OCI-LY7 (cell line): ENCODE measurements around the gene KCTD7. TPM values are rescaled to one million over a fixed set of nuclear protein-coding genes. Genes with fewer than 3 reads are reported as not detected.
"Not testable (repeated sequence)": the region's sequence is repeated elsewhere in the genome, so short reads cannot be mapped to it uniquely, and the experiment has no call there.

ENCODE experiments used
- BruUV-seq: library from RNA; stranded (reverse); fragments of 400-500 nt; replicated peaks from 2 replicates; lab custom pipeline; 2021; lab: Mats Ljungman, UMichigan
- CTCF ChIA-PET: fragments of 300-600 bp; sonication (Branson Sonifier 250); formaldehyde crosslinking; loops from one replicate; lab custom pipeline; 2022; ENCODE audit warnings: antibody characterized with exemption; ENCODE audit not compliant: unreplicated experiment; lab: Charles Lee
- POLR2A ChIA-PET: fragments of 300-600 bp; sonication (Branson Sonifier 250); formaldehyde crosslinking; loops from one replicate; lab custom pipeline; 2022; ENCODE audit warnings: antibody characterized with exemption; lab: Charles Lee
- DNase-seq: peaks from one replicate; pipeline ENCODE4 v3.0.0-alpha.2; 2015; ENCODE audit warnings: low spot score
- H2AFZ ChIP-seq: fragments of 200-600 bp; sonication (generic), shearing (Covaris generic); 2 replicates; pipeline ENCODE4 v1.6.1; 2014; ENCODE audit warnings: mild to moderate bottlenecking, antibody characterized with exemption, low read length, moderate library complexity
- H3K27ac ChIP-seq: fragments of 200-600 bp; sonication (generic); 2 replicates; pipeline ENCODE4 v1.5.1; 2014; ENCODE audit warnings: mixed run types, low read depth, mild to moderate bottlenecking, moderate library complexity, low read length, inconsistent platforms; ENCODE audit not compliant: poor library complexity, severe bottlenecking
- H3K36me3 ChIP-seq: fragments of 200-600 bp; sonication (generic); 2 replicates; pipeline ENCODE4 v1.6.1; 2014; ENCODE audit warnings: mild to moderate bottlenecking, antibody characterized with exemption, low read length, moderate library complexity, mixed read lengths; ENCODE audit not compliant: insufficient read depth
- H3K4me1 ChIP-seq: fragments of 200-600 bp; sonication (generic); 2 replicates; pipeline ENCODE4 v1.5.1; 2014; ENCODE audit warnings: mild to moderate bottlenecking, low read length; ENCODE audit not compliant: insufficient read depth, poor library complexity, severe bottlenecking
- H3K4me2 ChIP-seq: fragments of 200-600 bp; sonication (generic); 2 replicates; pipeline ENCODE4 v1.6.1; 2014; ENCODE audit warnings: mild to moderate bottlenecking, low read length
- H3K4me3 ChIP-seq: fragments of 200-600 bp; sonication (generic); 2 replicates; pipeline ENCODE4 v1.5.1; 2014; ENCODE audit warnings: mild to moderate bottlenecking, low read depth, low read length; ENCODE audit not compliant: poor library complexity, severe bottlenecking
- H3K79me2 ChIP-seq: fragments of 200-600 bp; sonication (generic); 2 replicates; pipeline ENCODE4 v1.6.1; 2016; ENCODE audit warnings: low read depth, mild to moderate bottlenecking, low read length, moderate library complexity, mixed read lengths; ENCODE audit not compliant: insufficient read depth
- H3K9me2 ChIP-seq: fragments of 200-600 bp; sonication (generic); 2 replicates; pipeline ENCODE4 v1.6.1; 2016; ENCODE audit warnings: mild to moderate bottlenecking, low read length, mixed read lengths; ENCODE audit not compliant: insufficient read depth
- H3K9me3 ChIP-seq: fragments of 200-600 bp; sonication (generic); 2 replicates; pipeline ENCODE4 v1.6.1; 2014; ENCODE audit warnings: mild to moderate bottlenecking, mixed run types, low read length, mixed read lengths
- H4K20me1 ChIP-seq: fragments of 200-600 bp; sonication (generic); 2 replicates; pipeline ENCODE4 v1.6.1; 2014; ENCODE audit warnings: mild to moderate bottlenecking, antibody characterized with exemption, low read length, moderate library complexity, mixed read lengths; ENCODE audit not compliant: insufficient read depth
- CTCF ChIP-seq: fragments of 200-600 bp; sonication (generic); conservative IDR thresholded peaks from 2 replicates; pipeline ENCODE4 v1.5.1; 2014; ENCODE audit warnings: mild to moderate bottlenecking, antibody characterized with exemption, low read length, moderate library complexity, mixed read lengths
- EZH2phosphoT487 ChIP-seq: fragments of 200-600 bp; sonication (generic); IDR thresholded peaks from 2 replicates; pipeline ENCODE4 v1.6.1; 2018; ENCODE audit warnings: low read depth, borderline replicate concordance, mild to moderate bottlenecking, mixed run types, antibody characterized with exemption, low read length, moderate library complexity, mixed read lengths
- intact Hi-C: fragments of 100-400 bp; cut with micrococcal nuclease; formaldehyde crosslinking; loops from one replicate; pipeline ENCODE4 v1.10.0; 2022; ENCODE audit not compliant: unreplicated experiment
- total RNA-seq, 2 experiments: library from RNA; depleted of rRNA in 1 of 2; stranded (reverse); fragments of >200 nt in 1 of 2; shearing (Covaris generic) in 1 of 2; gene quantifications; 2 replicates each; pipeline ENCODE4 v1.2.3, GENCODE V29; 2014 to 2022

KCTD7 gene
- total RNA-seq, 2 experiments from 2014 or later, result 40.5 to 41.8 TPM

DNA sequence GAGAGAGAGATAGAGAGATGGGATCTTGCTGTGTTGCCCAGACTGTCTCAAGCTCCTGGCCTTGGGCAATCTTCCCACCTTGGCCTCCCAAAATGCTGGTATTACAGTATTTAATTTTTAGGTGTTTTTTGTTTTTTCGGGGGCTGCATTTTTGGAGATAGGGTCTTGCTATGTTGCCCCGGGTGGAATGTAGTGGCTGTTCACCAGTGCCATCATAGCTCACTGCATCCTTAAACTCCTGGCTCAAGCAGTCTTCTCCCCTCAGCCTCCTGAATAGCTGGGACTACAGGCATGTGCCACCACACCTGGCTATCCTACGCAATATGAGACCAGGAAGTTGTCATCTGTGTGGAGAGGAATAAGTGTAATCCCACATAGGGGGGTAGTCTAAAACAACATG, 42.4 kb downstream of the KCTD7 start:
- no peaks in the 10 kb centered on the region for H3K79me2 ChIP-seq
- H3K4me2 ChIP-seq, result no peak overlapping the region
- CTCF ChIA-PET, result no interaction called here
- H3K9me2 ChIP-seq, result no peaks in the 10 kb centered on the region
- peaks cover 15% of the 10 kb centered on the region for H3K36me3 ChIP-seq
- no peaks in the 10 kb centered on the region for H4K20me1 ChIP-seq
- no TSS peak for BruUV-seq
- no peak for TF ChIP-seq EZH2phosphoT487
- no peak for TF ChIP-seq CTCF
- H2AFZ ChIP-seq, result no peak overlapping the region
- POLR2A ChIA-PET, result interaction anchor here (0.6 to 0.7 kb wide), 4 partner anchors 10 to 21 kb away, joined by 3 to 4 read pairs (median 3); no protein-coding TSS in a partner anchor
- no peaks in the 10 kb centered on the region for H3K9me3 ChIP-seq
- no peak overlapping the region for H3K27ac ChIP-seq
- H3K4me1 ChIP-seq, result no peaks in the 10 kb centered on the region
- H3K4me3 ChIP-seq, result no peak overlapping the region
- intact Hi-C loops, result no loop called here
- DNase-seq, result no peak

DNA sequence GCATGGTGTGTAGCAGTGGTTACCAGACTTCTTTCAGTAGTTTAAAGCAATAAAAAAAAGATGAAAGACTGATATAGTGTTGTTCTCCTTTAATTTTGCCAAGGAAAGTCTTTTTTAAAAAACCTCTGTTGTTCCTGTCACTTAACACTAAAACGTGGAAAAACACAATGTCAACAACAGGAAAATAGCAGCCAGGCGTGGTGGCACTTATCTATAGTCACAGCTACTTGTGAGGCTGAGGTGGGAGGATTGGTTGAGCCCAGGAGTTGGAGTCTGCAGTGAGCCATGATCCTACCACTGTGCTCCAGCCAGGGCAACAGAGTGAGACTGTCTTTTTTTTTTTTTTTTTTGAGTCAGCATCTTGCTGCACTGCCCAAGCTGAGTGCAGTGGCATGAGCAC, 42.8 kb downstream of the KCTD7 start:
- BruUV-seq, H3K4me2 ChIP-seq, H3K4me1 ChIP-seq, H3K4me3 ChIP-seq, H4K20me1 ChIP-seq, H3K27ac ChIP-seq, H3K79me2 ChIP-seq, CTCF ChIA-PET, H3K9me3 ChIP-seq, intact Hi-C loops, H2AFZ ChIP-seq, H3K9me2 ChIP-seq, DNase-seq: not testable (repeated sequence)
- POLR2A ChIA-PET, result interaction anchor here (0.7 kb wide), 1 partner anchor 10 kb away, joined by 3 read pairs; no protein-coding TSS in a partner anchor
- H3K36me3 ChIP-seq, result peaks cover 15% of the 10 kb centered on the region

GRCh38 chr7:66672432-66673123, 43.9 kb downstream of the KCTD7 start:
- H3K4me2 ChIP-seq, POLR2A ChIA-PET, CTCF ChIA-PET, H4K20me1 ChIP-seq, H3K79me2 ChIP-seq, intact Hi-C loops, H3K4me1 ChIP-seq, H3K9me3 ChIP-seq, H3K9me2 ChIP-seq, DNase-seq, H3K27ac ChIP-seq, H3K4me3 ChIP-seq, BruUV-seq, H2AFZ ChIP-seq: not testable (repeated sequence)
- peaks cover 15% of the 10 kb centered on the region for H3K36me3 ChIP-seq

- H3K9me2 ChIP-seq, BruUV-seq, intact Hi-C loops, H3K4me3 ChIP-seq, DNase-seq, H3K27ac ChIP-seq, H3K4me2 ChIP-seq, H2AFZ ChIP-seq, H3K9me3 ChIP-seq, H3K4me1 ChIP-seq, H3K79me2 ChIP-seq, H4K20me1 ChIP-seq, CTCF ChIA-PET: not testable (repeated sequence)
- POLR2A ChIA-PET, result interaction anchor here (0.7 kb wide), 1 partner anchor 86 kb away, joined by 3 read pairs; no protein-coding TSS in a partner anchor
- peaks cover 15% of the 10 kb centered on the region for H3K36me3 ChIP-seq
Observed at GRCh38 chr7:66673124-66673640, 44.5 kb downstream of the KCTD7 start.
